ENCODE results near the gene RAB24. TPM values are rescaled to one million over a fixed set of nuclear protein-coding genes. Genes with fewer than 3 reads are reported as not detected.
"Not testable (repeated sequence)": the region's sequence is repeated elsewhere in the genome, so short reads cannot be mapped to it uniquely, and the experiment has no call there.

RAB24 gene
- total and polyA plus RNA-seq, 8 donors, result 1.8 to 87.2 (median 22.2) TPM

GRCh38 chr5:177344891-177345290, 41.4 kb upstream of the RAB24 start:
- 90 to 98% (median 97%) methylated on average over 6 of the region's 6 CpGs for WGBS, 5 donors

GRCh38 chr5:177343777-177344176, 40.3 kb upstream of the RAB24 start:
- Histone ChIP-seq H3K27ac (no peak overlapping the region), H3K36me3 (peaks cover 10 to 89% (median 79%) of the 10 kb centered on the region in 4 donors), H3K4me1 (peaks cover 6 to 52% (median 26%) of the 10 kb centered on the region in 4 donors), H3K27me3 (no peaks in the 10 kb centered on the region), H3K4me3 (no peak overlapping the region), H3K9me3 (no peaks in the 10 kb centered on the region)
- DNase-seq, result no peak
- TF ChIP-seq EP300 (IDR thresholded peaks at IDR 0.05) (no peak), POLR2A (IDR thresholded peaks at IDR 0.05) (no peak), POLR2AphosphoS5 (IDR thresholded peaks at IDR 0.05) (no peak), CTCF (IDR thresholded peaks at IDR 0.05) (no peak)
- intact Hi-C loops (cut with DNase I; ENCODE audit: low total_unique reads), result no loop called here
- WGBS, 5 donors, result 93 to 97% (median 95%) methylated on average over 6 of the region's 6 CpGs

More at GRCh38 chr5:177344891-177345290, 41.4 kb upstream of the RAB24 start:
- H3K27me3 ChIP-seq, result no peaks in the 10 kb centered on the region
- no peak for DNase-seq
- intact Hi-C loops (cut with DNase I; ENCODE audit: low total_unique reads), result no loop called here
- no peak for TF ChIP-seq POLR2A (IDR thresholded peaks at IDR 0.05)
- no peak for TF ChIP-seq POLR2AphosphoS5 (IDR thresholded peaks at IDR 0.05)
- TF ChIP-seq EP300 (IDR thresholded peaks at IDR 0.05), result no peak
- TF ChIP-seq CTCF (IDR thresholded peaks at IDR 0.05), result no peak
- H3K4me3 ChIP-seq, result no peak overlapping the region
- no peaks in the 10 kb centered on the region for H3K9me3 ChIP-seq
- H3K36me3 ChIP-seq, result peaks cover 10 to 88% (median 75%) of the 10 kb centered on the region in 4 donors
- H3K27ac ChIP-seq, result no peak overlapping the region
- H3K4me1 ChIP-seq, result peaks cover 17 to 54% (median 35%) of the 10 kb centered on the region in 4 donors

GRCh38 chr5:177343000-177343399, 39.5 kb upstream of the RAB24 start:
- DNase-seq, result not testable (repeated sequence)
- WGBS, 5 donors, result 89 to 95% (median 94%) methylated on average over 14 of the region's 14 CpGs
- H3K36me3 ChIP-seq, result peaks cover 16 to 97% (median 87%) of the 10 kb centered on the region in 4 donors

GRCh38 chr5:177339107-177339638, 35.7 kb upstream of the RAB24 start:
- intact Hi-C loops (cut with DNase I; ENCODE audit: low total_unique reads), result no loop called here
- Histone ChIP-seq H3K36me3 (peaks cover 51 to 99% (median 97%) of the 10 kb centered on the region in 4 donors), H3K27ac (peak overlapping the region in 2 of 5 donors; percentile 18 to 35), H3K27me3 (no peaks in the 10 kb centered on the region), H3K4me1 (peaks cover 0 to 26% (median 2%) of the 10 kb centered on the region in 4 donors), H3K9me3 (no peaks in the 10 kb centered on the region), H3K4me3 (no peak overlapping the region)
- 69 to 79% (median 72%) methylated on average over 10 to 11 of the region's 11 CpGs for WGBS, 5 donors
- no peak for DNase-seq
- no peak for TF ChIP-seq POLR2A (IDR thresholded peaks at IDR 0.05)
- TF ChIP-seq CTCF (IDR thresholded peaks at IDR 0.05), result no peak
- no peak for TF ChIP-seq POLR2AphosphoS5 (IDR thresholded peaks at IDR 0.05)
- TF ChIP-seq EP300 (IDR thresholded peaks at IDR 0.05), result no peak

More at GRCh38 chr5:177343000-177343399, 39.5 kb upstream of the RAB24 start:
- H3K27me3 ChIP-seq; H3K27ac ChIP-seq; H3K4me3 ChIP-seq; intact Hi-C loops (cut with DNase I; ENCODE audit: low total_unique reads); H3K9me3 ChIP-seq: not testable (repeated sequence)
- H3K4me1 ChIP-seq, result peaks cover 5 to 52% (median 21%) of the 10 kb centered on the region in 4 donors

Data from stomach (tissue), 9 donors.